Fibroblast of gingiva (primary cell): Measurements from ENCODE around the gene STXBP5.
A peak's percentile ranks its signal among the peaks of the same experiment; 100 is the strongest.

Experiments
- DNase-seq: peaks from one replicate; pipeline ENCODE4 v3.0.0-alpha.2; 2011; ENCODE audit warnings: low read depth

STXBP5 gene

DNA sequence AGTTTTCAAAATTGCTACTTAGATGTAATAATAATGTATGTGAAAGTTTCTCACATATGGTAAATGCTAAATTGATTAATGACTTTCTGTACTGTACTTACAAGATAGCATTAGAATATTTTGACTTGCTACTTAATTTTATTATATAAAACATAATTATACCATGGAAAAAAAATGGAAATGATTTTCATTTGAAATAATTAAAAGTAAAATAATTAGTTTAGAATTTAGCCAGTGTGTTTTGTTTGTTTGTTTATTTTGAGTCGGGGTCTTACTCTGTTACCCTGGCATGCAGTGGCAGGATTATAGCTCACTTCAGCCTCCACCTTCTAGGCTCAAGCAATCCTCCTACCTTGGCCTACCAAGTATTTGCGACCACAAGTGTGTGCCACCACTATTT, 7.1 kb downstream of the STXBP5 start:
- DNase-seq: no peak

DNA sequence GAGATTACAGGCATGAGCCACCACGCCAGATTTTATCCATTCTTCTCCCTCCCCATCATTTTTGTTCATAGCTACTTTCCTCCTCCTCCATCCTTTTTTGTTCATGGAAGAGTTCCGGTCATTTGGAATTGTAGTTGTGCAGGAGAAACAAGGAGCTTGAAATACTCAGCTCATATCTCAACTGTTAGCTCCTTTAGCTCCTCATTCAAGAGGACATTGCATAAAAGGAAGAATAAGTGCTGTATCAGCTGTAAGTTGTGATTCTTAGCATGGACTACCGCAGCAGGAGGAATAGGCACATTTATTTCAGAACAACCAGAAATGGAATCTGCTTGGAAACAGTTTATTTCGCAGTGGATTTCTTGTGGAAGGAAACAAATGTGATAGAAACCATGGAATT, 7.6 kb downstream of the STXBP5 start:
- no peak for DNase-seq

DNA sequence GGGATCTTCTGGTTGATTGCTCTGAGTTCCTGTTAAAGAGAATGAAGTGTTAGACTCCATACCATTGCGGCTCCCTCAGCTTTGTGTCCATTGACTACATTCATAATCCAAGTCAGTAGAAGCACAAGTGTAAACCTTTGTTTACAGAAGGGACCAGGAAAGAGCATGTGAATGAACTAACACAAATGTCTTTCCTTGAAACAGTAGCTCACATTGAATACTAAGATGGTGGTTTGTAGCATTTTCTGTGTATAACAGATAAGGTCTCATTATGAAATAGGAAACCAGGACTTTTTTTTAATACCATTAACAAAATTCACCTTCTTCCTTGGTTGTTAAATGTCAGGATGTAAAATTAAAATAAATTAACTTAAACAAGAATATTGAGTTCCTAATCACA, 8.4 kb downstream of the STXBP5 start:
- no peak for DNase-seq

DNA sequence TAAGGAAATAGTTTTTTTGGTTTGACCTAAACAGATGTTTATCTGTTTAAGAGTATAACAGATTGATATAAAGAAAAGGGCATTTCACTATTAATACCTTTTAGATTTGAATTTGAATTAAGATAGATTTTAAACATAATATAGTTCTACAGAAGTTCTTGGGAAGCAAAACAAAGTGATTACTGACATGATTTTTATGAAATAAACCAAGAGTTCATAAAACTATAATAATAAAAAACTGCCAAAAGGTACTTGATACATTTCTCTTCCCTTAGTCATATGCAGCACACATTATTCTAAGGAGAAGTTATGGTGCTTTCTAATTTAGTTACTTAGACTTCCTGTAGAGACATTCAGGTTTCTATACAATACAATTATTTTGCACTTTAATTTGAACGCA, 9.6 kb downstream of the STXBP5 start:
- DNase-seq: no peak

- DNase-seq: no peak
Measured at GRCh38 chr6:147214248-147215227, 10.3 kb downstream of the STXBP5 start.

DNA sequence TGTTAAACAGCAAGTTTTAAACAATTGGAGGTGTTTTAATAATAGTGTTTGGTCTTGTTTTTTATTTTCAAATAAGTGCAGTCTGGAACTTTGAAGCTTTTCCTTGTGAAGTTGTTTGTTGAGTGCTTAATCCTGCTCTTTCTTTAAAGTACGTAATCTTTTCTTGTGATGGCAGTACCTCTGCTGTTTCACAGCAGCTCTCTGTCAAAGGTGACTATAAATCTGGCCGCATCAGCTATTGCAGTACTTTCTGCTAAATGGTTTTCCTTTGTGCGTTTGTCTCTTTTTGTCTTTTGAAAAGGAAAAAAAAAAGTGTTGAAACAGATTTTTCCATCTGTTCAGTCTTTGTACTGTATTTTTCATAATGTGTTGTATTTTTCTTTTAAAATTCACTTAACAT, 12.7 kb downstream of the STXBP5 start:
- no peak for DNase-seq

GRCh38 chr6:147217840-147218404, 13.7 kb downstream of the STXBP5 start:
- DNase-seq: no peak

DNA sequence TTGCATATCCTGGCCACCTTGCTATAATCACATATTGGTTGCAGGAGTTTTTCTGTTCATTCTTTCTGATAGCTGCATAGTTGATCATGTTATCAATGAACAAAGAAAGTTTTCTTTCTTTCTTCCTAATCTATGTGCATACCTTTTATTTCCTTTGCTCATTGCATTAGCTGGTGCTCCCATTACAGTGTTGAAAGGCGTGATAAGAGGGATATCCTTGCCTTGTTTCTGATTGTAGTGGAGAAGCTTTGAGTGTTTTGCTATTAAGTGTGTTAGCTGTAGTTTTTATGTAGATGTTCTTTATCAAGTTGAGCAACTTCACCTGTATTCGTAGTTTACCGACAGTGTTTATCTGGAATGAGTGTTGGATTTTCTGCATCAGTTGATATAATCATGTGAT, 14.6 kb downstream of the STXBP5 start:
- DNase-seq: no peak

- DNase-seq: no peak
Measured at GRCh38 chr6:147219463-147219862, 15.2 kb downstream of the STXBP5 start.

GRCh38 chr6:147220345-147220744, 16.1 kb downstream of the STXBP5 start:
- DNase-seq: no peak

DNA sequence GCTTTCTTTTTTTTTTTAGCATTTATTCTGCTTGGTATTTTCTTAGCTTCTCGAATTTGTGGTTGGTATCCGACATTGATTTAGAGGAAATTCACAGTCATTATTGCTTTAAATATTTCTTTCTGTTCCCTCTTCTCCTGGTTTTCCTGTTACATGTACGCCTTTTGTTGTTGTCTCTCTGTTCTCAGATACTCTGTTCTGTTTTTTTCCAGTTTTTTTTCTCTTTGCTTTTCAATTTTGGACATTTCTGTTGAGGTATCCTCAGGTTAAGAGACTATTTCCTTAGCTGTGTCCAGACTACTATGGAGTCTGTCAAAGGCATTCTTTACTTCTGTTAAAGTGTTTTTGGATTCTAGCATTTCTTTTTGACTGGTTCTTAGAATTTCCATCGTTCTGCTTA, 17.5 kb downstream of the STXBP5 start:
- no peak for DNase-seq

DNA sequence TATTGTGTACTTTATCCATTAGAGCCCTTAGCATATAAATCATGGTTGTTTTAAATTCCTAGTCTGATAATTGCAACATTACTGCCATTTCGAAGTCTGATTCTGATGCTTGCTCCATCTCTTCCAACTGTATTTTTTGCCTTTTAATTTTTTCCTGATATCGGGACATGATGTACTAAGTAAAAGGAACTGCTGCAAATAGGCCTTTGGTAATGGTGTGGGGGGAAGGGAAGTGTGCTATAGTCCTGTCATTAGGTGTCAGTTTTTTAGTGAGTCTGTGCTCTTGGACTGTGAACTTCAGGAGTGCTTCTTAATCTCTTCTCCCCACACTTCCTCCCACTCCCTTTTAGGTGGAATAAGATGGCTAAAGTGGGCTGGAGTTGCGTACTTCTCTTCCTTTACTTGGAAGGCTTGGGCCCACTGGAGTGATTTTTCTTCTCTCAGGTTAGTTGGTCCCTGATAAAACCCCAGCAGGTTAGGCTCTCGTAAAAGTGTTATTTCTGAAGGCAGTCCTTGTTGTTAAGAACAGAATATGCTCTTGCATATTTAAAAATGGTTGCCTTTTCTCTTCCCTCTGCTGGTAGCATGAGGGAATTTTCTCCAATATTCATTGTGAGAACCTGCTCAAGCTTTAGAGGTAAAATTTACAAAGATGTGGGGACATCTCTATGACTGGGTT, 18.1 kb downstream of the STXBP5 start:
- DNase-seq: peak; percentile 31

- DNase-seq: peak; percentile 13
Measured at GRCh38 chr6:147223736-147224135, 19.5 kb downstream of the STXBP5 start.

DNA sequence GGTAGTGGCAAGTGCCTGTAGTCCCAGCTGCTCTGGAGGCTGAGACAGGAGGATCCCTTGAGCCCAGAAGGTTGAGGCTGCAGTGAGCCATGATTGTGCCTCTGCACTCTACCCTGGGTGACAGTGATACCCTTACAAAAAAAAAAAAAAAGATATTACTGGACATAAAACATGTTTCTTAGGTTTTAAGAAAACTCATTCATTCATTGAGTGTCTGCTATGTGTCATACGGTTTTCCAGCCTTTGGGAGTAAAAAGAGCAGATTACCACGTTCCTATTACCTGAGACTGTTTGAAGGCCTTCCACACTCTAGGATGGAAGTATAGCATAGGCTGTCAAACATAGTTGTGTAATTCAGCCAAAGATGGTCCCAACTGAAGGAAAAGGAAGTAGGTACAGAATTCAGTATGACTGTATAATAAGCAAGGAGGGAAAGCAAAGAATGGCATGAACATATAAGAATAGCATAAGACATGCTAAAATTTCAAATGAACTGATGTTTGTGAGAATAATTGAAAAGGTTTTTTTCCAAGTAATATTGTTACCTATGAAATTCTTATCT, 22.0 kb downstream of the STXBP5 start:
- DNase-seq: no peak

DNA sequence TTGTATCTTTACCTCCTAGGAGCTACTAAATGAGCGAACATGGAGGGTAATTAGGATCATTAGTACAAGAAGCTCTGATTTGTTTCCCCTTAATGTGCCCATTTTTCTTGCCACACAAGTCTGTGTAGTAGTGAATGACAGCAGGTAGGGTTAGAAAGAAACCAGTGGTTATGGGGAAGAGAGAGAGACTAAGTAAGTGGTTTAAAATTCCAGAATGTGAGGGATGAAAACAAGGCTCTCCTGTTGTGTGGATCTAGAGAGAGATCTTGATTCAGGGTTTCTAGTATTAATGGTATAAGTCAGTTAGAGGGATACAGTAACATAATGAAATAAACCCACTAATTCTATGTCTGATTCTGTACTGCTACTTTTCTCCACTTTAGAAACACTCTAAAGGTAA, 22.7 kb downstream of the STXBP5 start:
- DNase-seq: no peak

DNA sequence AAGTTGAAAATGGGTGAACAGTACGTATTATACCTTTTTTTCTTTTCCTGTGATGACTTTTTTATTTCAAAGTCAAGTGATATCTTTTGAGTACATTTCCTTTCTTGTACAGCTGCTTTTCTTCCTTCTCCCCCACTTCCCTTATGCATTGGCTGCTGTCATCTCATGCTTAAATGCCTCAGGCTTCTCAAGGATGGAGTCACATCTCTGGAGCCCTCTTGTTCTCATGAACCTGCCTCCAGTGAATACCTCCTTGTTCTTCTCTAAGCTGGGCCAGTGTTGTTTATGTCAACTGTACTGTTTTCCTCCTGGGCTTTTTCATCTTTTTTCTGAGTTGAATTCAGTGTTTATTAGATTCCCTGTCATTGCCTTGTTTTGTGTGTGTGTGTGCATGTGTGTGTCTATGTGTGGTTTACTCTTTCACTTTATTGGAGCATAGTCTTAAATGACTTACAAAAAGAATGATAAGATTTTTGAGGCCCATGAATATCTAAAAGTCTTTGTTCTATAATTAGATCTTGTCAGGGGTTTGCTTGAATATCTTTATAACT, 23.6 kb downstream of the STXBP5 start:
- DNase-seq: no peak

- no peak for DNase-seq
Measured at GRCh38 chr6:147231589-147231988, 27.4 kb downstream of the STXBP5 start.

- DNase-seq: no peak
Measured at GRCh38 chr6:147234685-147235084, 30.5 kb downstream of the STXBP5 start.

DNA sequence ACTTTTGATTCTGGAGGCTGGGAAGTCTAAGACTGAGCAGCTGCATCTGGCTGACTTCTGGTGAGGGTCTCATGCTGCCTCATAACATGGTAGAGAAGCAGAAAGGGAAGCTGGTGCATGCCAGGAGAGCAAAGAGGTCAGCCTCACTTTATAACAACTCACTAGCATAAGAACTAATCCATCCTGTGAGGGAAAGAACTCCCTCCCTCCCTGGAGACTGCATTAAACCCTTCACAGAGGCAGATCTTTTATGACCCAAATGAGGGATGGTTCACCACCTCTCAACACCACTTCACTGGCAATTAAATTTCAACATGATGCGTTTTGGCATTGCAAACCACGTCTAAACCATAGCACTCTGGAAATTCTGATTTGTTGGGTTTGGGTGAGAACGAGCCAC, 33.9 kb downstream of the STXBP5 start:
- no peak for DNase-seq

DNA sequence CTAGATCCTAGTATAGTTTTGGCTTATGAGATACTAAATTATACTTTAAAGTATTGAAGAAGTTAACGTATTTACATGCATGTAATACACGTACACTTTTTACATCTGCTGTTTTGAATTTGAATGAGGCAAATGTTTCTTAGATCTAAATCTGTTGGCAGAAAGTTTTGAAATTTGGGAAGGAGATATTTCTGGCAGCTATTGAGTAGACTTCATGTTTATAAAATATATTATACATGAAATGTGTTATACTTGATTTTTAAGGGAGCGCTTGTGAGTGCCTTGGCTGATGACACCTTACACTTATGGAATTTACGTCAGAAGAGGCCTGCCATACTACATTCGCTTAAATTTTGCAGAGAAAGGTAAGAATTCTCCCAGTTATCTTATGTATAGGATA, 34.7 kb downstream of the STXBP5 start:
- no peak for DNase-seq

- no peak for DNase-seq
Measured at GRCh38 chr6:147244832-147245231, 40.6 kb downstream of the STXBP5 start.

- no peak for DNase-seq
Measured at GRCh38 chr6:147245693-147246092, 41.5 kb downstream of the STXBP5 start.
